CD4-positive, alpha-beta T cell treated with Interleukin-15 for 4 hours (primary cell): ENCODE data around the gene KCNN4.
"Not testable (repeated sequence)": the region's sequence is repeated elsewhere in the genome, so short reads cannot be mapped to it uniquely, and the experiment has no call there.

ENCODE experiments used
- DNase-seq: peaks from one replicate; pipeline ENCODE4 v3.0.0-alpha.2; 2020; ENCODE audit warnings: low spot score

Gene KCNN4

GRCh38 chr19:43774103-43774939 is 6.5 kb downstream of the KCNN4 start:
- DNase-seq = no peak

GRCh38 chr19:43773725-43774102 is 7.1 kb downstream of the KCNN4 start:
- DNase-seq = no peak

DNA sequence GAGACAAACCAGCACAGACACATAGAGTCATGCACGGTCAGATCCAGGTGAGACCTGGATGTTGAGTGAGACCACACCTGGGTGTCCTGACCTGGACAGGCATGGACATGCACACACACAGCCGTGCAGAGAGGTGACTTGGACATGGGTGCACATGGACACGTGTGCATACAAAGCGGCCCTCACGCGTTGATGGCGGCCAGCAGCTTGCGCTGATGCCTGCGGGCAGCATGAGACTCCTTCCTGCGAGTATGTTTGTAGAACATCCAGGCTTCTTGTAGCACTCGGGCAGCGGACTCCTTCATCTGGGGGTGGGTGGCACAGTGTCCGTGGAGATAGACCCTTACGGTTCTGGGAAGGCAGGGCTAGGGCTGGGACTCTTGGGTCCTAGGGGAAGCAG is 11.5 kb downstream of the KCNN4 start:
- DNase-seq = no peak

DNA sequence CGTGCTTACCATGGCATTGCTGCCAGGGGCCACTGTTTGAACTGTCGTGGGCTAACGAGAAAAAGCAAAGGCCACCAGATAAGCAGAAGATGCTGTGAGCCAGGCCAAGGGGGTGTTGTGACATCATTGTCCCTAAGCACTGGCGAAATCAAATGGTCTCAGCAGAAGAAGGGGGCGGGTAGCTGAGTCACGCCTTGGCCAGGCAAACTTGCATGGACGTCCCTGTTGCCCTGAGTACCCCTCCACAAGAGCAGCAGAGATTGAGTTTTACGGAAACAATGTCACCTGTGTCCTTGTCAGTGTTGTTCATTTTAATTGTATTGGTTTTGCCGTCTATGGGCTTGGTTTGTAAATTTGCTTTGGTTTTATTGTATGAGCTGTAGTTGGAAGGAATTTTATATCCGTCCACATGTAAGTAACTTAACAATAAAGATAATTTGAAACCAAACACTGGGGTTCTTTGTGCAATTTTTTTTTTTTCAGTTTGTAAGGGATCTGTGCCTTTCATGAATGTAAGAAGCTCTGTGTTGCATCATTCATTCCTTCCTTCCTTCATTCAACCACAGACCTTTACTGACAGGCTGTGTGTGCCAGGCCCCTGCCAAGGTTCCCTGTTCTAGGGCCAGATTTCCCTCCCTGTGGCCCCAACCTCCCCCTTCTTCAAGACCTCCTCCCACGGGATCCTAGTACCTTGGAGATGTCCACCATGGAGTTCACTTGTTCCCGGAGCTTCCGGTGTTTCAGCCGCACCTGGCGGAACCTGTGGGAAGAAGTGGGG is 12.3 kb downstream of the KCNN4 start:
- no peak for DNase-seq

DNA sequence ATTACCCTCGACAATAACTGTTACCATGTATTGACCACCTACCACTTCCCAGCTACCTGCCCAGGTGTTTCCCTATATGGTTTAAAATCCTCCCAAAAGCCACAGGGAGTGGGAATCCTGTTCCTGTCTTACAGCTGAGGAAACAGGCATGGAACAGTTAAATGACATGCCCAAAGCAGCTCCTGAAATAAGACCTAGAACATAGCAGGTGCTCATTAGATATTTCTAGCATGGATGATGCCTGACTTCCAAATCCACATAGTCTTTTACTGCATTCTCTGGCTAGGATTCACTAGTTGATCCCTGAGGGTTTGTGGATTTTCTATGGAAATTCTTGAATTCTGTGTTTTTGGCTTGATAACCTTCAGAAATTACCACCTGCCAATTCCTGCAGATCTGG is 13.0 kb downstream of the KCNN4 start:
- DNase-seq = no peak

- DNase-seq = no peak
These were observed 13.5 kb downstream of the KCNN4 start for GRCh38 chr19:43767316-43767715.

- DNase-seq = no peak
These were observed 14.1 kb downstream of the KCNN4 start for GRCh38 chr19:43766755-43767043.

DNA sequence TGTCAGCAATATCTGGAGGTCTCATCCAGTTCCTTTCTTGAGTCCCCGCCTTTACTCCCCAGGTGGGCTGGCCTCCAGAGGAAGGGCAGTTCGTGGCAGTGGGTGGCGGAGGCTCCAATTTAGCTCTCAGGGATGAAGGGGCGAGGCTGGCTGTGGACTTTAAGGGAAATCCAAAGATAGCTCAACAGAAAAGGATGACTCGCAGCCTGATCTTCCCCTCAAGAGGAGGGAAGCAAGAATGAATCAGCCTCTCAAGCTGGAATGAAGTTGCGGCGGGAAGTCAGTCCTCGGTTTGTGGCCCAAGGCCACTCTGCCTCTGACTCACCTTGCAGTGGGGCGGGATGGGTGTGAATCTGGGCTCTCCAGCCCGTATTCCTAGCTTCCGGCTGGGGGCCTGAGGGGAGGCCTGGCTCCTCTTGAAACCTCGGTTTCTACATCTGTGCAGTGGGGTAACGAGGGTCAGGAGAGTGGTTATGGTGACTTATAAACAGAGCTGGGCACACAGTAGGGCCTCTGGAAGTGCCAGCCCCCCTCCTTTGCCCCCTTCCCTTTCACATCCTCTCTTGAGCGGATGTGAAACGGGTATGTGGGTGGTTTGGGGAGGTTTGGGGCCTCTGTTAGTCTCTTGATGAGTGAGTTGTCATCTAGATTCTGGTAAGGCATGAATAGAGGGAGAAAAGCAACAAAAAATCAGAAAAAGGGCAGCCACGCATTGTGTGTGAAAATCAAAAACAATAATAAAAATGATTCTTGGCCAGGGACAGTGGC is 15.5 kb downstream of the KCNN4 start:
- peak; percentile 77 for DNase-seq

GRCh38 chr19:43764684-43765083 is 16.1 kb downstream of the KCNN4 start:
- not testable (repeated sequence) for DNase-seq

DNA sequence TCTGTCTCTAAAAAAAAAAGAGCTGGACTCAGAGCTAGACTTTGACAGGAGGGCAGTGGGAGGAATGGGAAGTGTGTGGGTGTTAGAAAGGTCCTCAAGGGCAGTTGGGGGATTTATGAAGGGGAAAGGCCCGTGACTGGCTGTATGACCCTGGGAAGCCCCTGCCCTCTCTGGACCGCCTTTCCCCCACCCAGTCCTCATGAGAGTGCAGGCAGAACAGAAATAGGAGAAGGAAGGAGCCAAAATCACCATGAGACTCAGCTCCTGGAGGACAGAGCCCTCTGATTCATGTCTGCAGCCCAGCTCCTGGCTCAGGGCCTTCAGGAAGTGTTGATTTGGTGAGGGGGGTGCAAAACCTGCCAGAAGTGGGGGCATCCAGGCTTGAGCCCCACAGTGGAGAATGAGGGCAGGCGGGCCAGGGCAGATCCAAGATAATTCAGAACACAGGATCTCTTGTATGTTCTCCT is 17.3 kb downstream of the KCNN4 start:
- no peak for DNase-seq

DNA sequence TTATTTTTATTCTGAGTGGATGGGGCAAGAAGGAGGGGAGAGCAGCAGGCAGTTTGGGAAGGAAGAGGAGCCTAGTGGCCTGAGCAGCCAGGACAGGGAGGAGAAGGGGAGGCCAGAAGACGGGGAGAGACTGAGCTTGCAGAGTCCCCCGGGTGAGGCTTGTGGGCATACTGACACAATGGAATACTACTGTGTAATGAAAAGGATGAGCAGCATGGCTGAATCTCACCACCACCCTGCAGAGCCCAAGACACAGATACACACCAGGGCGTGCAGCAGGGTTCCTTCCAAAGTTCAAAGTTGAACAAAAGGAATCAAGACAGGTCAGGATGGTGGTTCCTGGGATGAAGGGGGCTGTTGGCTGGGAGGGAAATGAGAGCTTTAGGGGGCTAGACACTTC is 18.0 kb downstream of the KCNN4 start:
- DNase-seq = no peak

DNA sequence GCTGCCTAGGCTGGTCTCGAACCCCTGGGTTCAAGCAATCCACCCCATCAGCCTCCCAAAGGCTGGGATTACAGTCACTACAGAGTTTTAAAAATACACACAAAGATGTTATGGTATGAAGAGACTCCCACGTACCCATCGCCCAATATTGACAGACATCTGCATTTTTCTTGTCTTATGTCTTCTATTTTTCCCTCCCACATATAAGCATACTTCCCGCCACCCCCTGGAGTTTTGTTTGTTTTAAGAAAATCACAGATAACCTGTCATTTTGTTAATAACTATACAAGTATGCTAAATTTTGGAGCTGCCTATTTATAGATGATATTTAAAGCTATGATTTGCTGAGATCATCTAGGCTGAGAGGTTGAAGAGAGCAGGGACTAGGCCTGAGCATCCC is 19.8 kb downstream of the KCNN4 start:
- DNase-seq = no peak

DNA sequence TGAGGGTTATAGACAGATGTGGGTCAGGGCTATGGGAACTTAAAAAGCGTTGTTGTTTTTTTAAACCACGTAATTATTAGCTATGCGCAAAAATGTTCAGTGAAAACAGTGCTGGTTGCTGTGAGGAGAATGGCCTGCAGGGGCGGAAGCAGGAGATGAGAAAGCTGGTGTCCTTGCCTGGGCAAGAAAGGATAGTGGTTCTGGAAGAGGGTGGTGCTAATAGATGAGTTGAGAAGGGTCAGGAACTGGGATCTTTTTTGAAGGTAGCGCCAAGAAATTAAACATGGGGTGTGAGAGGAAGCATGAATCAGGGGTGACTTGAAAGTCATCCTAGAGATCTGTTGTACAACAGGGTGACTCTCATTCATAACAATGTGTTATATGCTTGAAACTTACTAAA is 21.3 kb downstream of the KCNN4 start:
- no peak for DNase-seq

- peak; percentile 77 for DNase-seq
These were observed 25.4 kb downstream of the KCNN4 start for GRCh38 chr19:43755256-43755801.

- peak; percentile 98 for DNase-seq
These were observed 26.1 kb downstream of the KCNN4 start, which contains the start of gene SMG9 for GRCh38 chr19:43754503-43755255. Gene SMG9, minus strand, starts transcription at chr19:43754962. Its CDS starts 4,221 bp downstream, at chr19:43750741.

GRCh38 chr19:43754253-43754502 is 26.6 kb downstream of the KCNN4 start:
- no peak for DNase-seq

- no peak for DNase-seq
These were observed 28.4 kb downstream of the KCNN4 start for GRCh38 chr19:43752287-43752875.

GRCh38 chr19:43751466-43752220 is 29.1 kb downstream of the KCNN4 start:
- DNase-seq = no peak

DNA sequence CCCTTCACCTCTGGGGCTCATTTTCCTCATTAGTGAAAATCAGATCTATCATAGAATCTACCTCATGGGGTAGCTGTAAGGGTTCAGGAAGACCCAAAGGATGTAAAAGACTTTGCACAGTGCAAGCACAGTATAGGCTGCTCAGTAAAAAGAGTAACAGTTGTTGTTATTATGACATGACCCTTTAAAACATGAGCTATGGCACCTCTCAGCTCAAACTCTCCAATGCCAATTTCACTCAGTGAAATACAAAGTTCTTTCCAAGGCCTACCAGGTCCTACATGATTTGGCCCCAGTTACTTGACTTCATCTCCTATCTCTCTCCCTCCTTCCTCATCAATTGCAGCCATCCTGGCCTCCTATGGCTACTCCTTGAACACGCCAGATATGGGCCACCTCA is 30.9 kb downstream of the KCNN4 start:
- no peak for DNase-seq

GRCh38 chr19:43749152-43749551 is 31.6 kb downstream of the KCNN4 start:
- no peak for DNase-seq

DNA sequence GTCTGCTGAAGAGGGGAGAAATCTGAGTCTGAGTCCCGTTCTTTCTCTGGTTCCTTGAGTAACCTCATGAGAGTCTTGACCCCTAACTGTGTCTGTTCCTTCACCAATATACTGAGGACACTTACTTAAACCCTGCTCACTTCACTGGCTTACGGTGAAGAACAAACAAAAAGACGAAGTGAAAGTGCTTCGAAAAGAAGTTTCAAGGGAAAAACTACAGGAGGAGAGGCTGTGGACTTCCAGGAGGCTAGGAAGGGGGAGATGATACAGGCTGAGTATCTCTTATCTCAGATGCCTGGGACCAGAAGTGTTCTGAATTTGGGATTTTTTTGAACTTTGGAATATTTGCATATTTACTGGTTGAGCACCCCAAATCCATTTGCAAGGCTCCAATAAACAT is 32.1 kb downstream of the KCNN4 start:
- DNase-seq = no peak
